ENCODE measurements around the gene PDE10A. TPM values are rescaled to one million over a fixed set of nuclear protein-coding genes. Genes with fewer than 3 reads are reported as not detected.

Gene PDE10A
- total and polyA plus RNA-seq, 9 donors: 5.9 to 344 (median 88.7) TPM

- 93 to 99% (median 94%) methylated on average over 4 of the region's 4 CpGs for WGBS, 3 donors
- intact Hi-C loops (cut with DNase I): no loop called here
Observed at GRCh38 chr6:165543781-165544180, 119.3 kb downstream of the PDE10A start.

GRCh38 chr6:165536911-165537310 is 126.1 kb downstream of the PDE10A start:
- DNase-seq: no peak
- intact Hi-C loops (cut with DNase I): no loop called here
- H3K4me1 ChIP-seq (ENCODE audit: insufficient read depth): no peaks in the 10 kb centered on the region
- no peak overlapping the region for H3K27ac ChIP-seq
- 95 to 97% (median 95%) methylated on average over 4 of the region's 4 CpGs for WGBS, 3 donors
- no peak overlapping the region for H3K4me3 ChIP-seq
- H3K27me3 ChIP-seq: no peaks in the 10 kb centered on the region
- no peaks in the 10 kb centered on the region for H3K9me3 ChIP-seq
- no peak for TF ChIP-seq CTCF (IDR thresholded peaks at IDR 0.05)
- TF ChIP-seq EP300 (IDR thresholded peaks at IDR 0.05): no peak
- no peak for TF ChIP-seq POLR2A (IDR thresholded peaks at IDR 0.05)
- no peaks in the 10 kb centered on the region for H3K36me3 ChIP-seq

More at GRCh38 chr6:165543781-165544180, 119.3 kb downstream of the PDE10A start:
- no peaks in the 10 kb centered on the region for H3K4me1 ChIP-seq (ENCODE audit: insufficient read depth)
- no peaks in the 10 kb centered on the region for H3K36me3 ChIP-seq
- TF ChIP-seq EP300 (IDR thresholded peaks at IDR 0.05) (no peak), CTCF (IDR thresholded peaks at IDR 0.05) (no peak), POLR2A (IDR thresholded peaks at IDR 0.05) (no peak)
- H3K4me3 ChIP-seq: no peak overlapping the region
- no peak for DNase-seq
- H3K27ac ChIP-seq: no peak overlapping the region
- H3K27me3 ChIP-seq: no peaks in the 10 kb centered on the region
- no peaks in the 10 kb centered on the region for H3K9me3 ChIP-seq

- 80 to 86% (median 81%) methylated on average over 3 of the region's 3 CpGs for WGBS, 3 donors
- intact Hi-C loops (cut with DNase I): no loop called here
- no peak overlapping the region for H3K27ac ChIP-seq
- H3K4me1 ChIP-seq (ENCODE audit: insufficient read depth): no peaks in the 10 kb centered on the region
- TF ChIP-seq EP300 (IDR thresholded peaks at IDR 0.05) (no peak), CTCF (IDR thresholded peaks at IDR 0.05) (no peak), POLR2A (IDR thresholded peaks at IDR 0.05) (no peak)
- H3K9me3 ChIP-seq: no peaks in the 10 kb centered on the region
- no peaks in the 10 kb centered on the region for H3K27me3 ChIP-seq
- no peak overlapping the region for H3K4me3 ChIP-seq
- no peak for DNase-seq
- H3K36me3 ChIP-seq: no peaks in the 10 kb centered on the region
Observed at GRCh38 chr6:165519316-165519715, 143.7 kb downstream of the PDE10A start.

GRCh38 chr6:165515963-165516624 is 146.9 kb downstream of the PDE10A start:
- intact Hi-C loops (cut with DNase I): no loop called here
- no peak overlapping the region for H3K4me3 ChIP-seq
- H3K27ac ChIP-seq: no peak overlapping the region
- no peaks in the 10 kb centered on the region for H3K27me3 ChIP-seq
- H3K9me3 ChIP-seq: no peaks in the 10 kb centered on the region
- 24 to 38% (median 35%) methylated on average over 6 of the region's 6 CpGs for WGBS, 3 donors
- DNase-seq: no peak
- no peak for TF ChIP-seq EP300 (IDR thresholded peaks at IDR 0.05)
- TF ChIP-seq POLR2A (IDR thresholded peaks at IDR 0.05): no peak
- no peak for TF ChIP-seq CTCF (IDR thresholded peaks at IDR 0.05)
- no peaks in the 10 kb centered on the region for H3K36me3 ChIP-seq
- no peaks in the 10 kb centered on the region for H3K4me1 ChIP-seq (ENCODE audit: insufficient read depth)

Measured in ovary (tissue), 9 donors.